ENCODE measurements around the gene ATXN1. TPM values are rescaled to one million over a fixed set of nuclear protein-coding genes. Genes with fewer than 3 reads are reported as not detected.

The ATXN1 gene
- total RNA-seq: 35.5 and 39.6 TPM in 2 replicates

DNA sequence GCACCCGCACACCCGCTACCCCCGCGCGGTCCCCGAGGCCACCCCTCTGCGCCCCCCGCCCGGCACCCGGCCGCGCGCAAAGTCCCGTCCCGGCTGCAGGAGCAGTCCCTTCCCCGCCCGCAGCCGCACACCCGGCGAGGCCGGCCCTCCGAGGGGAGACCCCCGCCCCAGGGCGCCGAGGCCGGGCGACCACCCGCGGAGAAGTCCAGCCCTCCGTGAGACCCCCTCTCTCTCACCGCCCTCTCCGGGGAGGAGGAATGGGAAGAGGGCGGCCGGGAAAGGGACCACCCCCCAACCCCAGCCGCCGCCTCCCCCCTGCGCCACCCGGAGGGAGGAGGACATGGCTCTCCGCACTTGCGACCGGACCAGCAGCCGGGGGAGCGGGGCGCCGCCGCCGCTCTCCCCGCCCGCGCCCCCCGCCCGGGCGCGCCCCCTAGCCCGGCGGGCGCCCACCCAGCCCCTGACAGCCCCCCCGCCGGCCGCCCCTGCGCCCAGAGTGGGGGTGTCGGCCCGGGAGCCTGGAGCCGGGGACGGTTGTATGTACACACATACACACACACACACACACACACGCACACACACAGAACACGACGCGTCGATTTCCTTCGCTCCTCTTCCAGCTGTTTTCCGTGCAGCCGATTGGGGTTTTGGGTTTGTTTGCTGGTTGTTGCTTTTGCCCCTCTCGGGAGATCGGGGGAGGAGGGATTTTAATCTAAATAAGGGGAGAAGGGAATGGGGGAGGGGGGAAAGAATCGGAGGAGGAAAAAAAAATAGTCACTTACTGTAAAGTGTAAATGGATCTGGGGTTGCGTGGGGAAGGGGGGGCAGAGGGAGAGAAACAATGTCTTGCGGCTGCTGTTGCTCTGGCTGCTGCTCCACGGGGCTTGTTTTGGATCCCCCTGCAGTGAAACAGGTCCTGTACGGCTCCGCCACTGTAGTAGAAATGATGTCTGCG is at the start of gene ATXN1:
TSS of gene ATXN1 (minus strand) at position 945 of the 955 bp plus-strand sequence.

Data from smooth muscle cell of the pulmonary artery (primary cell).